Stomach (tissue), 4 donors: ENCODE results near the gene EXOG.

Experiments
- CTCF ChIP-seq, 7 experiments: fragments of 450-650 bp in 4 of 7; fragments of 200-600 bp in 3 of 7; sonication (generic) in 3 of 7; IDR thresholded peaks; one replicate each; pipeline ENCODE4 v1.5.1; 2016 to 2019; ENCODE audit warnings: antibody characterized with exemption in 7 of 7, control low read depth in 2 of 7, mild to moderate bottlenecking in 1 of 7
- EP300 ChIP-seq: sonication (generic); formaldehyde crosslinking; IDR thresholded peaks from one replicate; pipeline ENCODE4 v1.6.1; 2017; ENCODE audit warnings: antibody characterized with exemption
- POLR2A ChIP-seq, 4 donors: fragments of 450-650 bp; IDR thresholded peaks; one replicate each; pipeline ENCODE4 v1.6.1; 2016; ENCODE audit warnings: antibody characterized with exemption in 4 of 4, control low read depth in 2 of 4, mild to moderate bottlenecking in 1 of 4, moderate library complexity in 1 of 4
- POLR2AphosphoS5 ChIP-seq, 3 donors: sonication (generic); formaldehyde crosslinking; IDR thresholded peaks; one replicate each; pipeline ENCODE4 v1.6.1; 2016; ENCODE audit warnings: antibody characterized with exemption in 3 of 3

GRCh38 chr3:38566215-38566528 is 70.0 kb downstream of the EXOG start:
- no peak for TF ChIP-seq POLR2AphosphoS5 (IDR thresholded peaks at IDR 0.05)
- no peak for TF ChIP-seq CTCF (IDR thresholded peaks at IDR 0.05)
- TF ChIP-seq POLR2A (IDR thresholded peaks at IDR 0.05) = no peak
- no peak for TF ChIP-seq EP300
